ENCODE measurements around the gene TMPRSS4.
A peak's percentile ranks its signal among the peaks of the same experiment; 100 is the strongest.

The TMPRSS4 gene, protein sequence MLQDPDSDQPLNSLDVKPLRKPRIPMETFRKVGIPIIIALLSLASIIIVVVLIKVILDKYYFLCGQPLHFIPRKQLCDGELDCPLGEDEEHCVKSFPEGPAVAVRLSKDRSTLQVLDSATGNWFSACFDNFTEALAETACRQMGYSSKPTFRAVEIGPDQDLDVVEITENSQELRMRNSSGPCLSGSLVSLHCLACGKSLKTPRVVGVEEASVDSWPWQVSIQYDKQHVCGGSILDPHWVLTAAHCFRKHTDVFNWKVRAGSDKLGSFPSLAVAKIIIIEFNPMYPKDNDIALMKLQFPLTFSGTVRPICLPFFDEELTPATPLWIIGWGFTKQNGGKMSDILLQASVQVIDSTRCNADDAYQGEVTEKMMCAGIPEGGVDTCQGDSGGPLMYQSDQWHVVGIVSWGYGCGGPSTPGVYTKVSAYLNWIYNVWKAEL

DNA sequence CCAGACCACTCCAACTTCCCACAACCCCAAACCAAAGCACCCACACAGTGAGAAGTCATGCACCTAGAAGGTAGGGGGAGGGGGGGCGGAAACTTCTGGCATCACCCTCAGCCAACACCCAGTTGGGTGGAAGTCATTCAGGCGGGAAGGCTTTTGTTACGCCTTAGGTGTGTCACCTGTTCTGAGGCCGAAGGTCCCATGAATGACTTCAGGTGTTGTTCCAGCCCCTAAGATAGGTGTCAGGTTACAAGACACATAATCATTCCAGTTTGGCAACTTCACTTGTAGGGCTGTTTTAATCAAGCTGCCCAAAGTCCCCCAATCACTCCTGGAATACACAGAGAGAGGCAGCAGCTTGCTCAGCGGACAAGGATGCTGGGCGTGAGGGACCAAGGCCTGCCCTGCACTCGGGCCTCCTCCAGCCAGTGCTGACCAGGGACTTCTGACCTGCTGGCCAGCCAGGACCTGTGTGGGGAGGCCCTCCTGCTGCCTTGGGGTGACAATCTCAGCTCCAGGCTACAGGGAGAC, at the start of gene TMPRSS4:
Gene TMPRSS4 (plus strand): TSS at position 325 of the 528 bp plus-strand sequence. CDS start 225 bp downstream, outside the sequence.
- no peak for DNase-seq

DNA sequence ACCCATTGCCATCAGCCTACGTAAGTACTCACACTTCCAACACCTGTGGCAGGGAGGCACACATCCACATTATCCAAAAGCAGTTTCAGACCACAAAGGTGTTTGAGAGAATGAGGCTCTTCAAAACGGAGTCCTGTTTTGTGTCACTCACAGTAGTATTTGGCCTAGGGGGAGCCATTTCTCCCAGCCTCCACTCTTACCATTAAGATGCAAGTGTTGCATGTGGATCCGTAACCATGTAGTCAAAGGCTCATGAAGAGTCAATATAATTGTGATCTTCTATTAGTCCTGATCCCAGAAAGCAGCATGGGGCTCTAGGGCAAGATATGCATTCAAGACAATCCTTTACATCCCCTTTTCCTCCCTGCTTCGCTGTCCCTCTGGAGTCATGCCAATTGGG, 49.2 kb upstream of the TMPRSS4 start:
- no peak for DNase-seq

DNA sequence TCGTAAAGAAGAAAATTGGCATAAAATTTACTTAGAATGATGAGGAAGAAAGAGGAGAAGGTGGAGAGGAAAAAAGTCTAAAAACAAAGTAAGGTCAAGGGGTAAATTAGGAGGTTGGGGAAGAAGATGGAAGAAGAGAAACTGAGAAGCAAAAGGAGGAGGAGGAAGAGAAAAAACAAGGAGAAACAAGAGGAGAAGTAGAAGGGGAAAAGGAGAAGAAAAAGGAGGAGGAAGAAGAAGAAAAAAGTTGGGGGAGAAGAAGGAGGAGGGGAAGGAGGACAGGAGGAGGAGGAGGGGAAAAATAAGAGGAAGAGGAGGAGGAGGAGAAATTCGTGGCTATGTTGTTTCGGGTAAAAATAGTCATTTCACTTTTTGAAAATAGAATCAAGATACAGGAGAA, 48.3 kb upstream of the TMPRSS4 start:
- DNase-seq, result no peak

DNA sequence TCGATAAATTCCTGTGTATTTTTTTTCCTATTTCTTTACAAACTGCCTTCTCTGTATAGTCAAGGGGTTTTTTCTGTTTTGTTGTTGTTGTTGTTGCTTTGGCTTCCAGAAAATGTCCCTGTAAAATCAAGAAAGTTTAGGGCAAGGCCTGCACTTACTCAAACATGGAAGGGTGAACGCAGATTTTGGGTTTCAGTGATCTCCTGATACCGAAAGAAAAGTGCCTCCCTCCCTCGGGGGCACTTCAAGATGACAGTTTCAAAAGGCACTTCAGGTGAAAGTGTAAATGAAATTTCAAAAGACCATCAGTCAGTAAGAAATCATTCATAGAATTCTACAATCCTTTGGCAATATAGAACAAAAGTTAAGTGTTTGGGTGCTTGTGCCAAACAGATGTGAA, 43.4 kb upstream of the TMPRSS4 start:
- no peak for DNase-seq

DNA sequence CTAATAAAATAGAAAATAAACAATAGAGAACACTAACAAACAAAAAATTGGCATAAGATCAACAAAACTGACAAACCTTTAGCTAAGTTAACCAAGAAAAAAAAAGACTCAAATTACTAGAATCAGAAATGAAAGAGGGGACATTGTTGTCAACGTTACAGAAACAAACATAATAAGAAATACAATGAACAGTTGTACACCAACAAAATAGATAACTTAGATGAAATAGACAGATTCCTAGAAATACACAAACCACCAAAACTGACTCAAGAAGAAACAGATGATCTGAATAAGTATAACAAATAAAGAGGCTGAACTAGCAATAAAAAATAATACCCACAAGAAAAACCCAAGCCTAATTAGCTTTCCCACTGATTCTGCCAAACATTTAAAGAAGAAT, 34.7 kb upstream of the TMPRSS4 start:
- no peak for DNase-seq

DNA sequence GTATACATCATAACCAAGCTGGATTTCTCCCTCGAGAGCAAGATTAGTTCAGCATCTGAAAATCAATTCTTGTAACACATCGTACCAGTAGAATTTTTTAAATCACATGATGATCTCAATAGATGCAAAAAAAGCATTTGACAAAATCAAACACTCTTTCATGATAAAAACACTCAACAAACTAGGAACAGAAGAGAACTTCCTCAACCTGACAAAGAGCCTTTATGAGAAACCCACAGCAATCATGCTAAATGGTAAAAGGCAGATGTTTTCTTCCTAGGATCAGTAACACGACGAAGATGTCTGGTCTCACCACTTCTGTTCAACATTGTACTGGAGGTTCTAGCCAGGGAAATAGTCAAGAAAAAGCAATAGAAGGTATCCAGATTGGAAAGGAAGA, 34.1 kb upstream of the TMPRSS4 start:
- DNase-seq, result no peak

DNA sequence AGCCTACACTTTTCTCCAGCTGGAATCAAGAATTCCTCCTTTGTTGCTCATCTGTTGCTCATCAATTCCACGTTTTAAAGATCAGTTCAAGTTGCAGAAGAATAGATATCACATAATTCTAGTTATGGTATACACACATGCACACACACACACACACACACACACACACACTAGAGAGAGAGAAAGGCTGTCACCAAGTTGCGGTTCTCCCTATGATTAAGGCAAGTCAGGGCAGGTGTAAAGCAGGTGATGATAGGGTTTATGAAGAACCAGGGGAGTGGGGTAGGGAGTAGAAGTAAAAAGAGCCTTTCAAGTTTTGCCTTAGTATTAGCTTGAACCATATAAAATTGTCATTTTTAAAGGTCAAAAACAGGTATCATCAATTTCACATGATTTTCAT, 31.7 kb upstream of the TMPRSS4 start:
- no peak for DNase-seq

DNA sequence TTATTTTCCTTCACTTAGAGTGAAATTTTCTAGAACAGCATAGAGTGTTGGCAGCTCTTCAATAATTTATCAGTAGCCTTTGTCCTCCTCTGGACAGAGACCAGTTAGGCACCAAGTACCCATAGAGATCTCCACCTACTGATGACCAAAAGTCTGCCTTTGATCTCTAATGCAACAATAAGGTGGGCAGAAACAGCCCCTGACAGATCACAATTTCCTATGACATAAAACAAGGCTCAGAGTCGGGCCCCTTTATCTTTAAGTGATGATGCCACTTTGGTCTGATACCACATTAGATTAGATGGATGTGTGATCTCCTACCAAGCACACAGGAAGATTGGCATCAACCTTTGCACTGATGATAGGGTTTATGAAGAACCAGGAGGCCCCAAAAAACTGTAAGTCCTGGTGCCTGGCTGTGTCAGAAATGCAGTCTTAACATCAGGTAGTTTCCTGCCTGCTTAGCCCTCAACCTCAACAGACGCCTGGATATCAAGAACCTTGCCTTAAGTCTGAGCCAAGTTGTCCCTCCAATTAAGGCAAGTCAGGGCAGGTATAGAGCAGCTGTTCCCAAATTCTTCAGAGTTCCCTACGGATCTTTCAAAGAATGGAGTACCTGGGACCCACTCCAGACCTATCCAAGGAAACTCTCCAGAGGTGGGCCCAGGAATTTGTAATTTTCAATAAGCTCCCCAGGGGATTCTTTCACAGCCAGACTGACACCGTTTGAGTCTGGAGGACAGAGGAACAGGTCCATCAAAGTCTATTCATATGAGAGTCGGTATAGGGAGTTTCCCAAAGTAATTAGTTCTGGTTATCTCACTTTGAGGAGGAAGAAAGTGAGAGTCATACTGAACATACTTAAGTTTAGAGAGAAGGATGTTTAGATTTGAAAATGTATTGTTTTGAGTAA, 30.6 kb upstream of the TMPRSS4 start:
- DNase-seq, result peak; percentile 39

DNA sequence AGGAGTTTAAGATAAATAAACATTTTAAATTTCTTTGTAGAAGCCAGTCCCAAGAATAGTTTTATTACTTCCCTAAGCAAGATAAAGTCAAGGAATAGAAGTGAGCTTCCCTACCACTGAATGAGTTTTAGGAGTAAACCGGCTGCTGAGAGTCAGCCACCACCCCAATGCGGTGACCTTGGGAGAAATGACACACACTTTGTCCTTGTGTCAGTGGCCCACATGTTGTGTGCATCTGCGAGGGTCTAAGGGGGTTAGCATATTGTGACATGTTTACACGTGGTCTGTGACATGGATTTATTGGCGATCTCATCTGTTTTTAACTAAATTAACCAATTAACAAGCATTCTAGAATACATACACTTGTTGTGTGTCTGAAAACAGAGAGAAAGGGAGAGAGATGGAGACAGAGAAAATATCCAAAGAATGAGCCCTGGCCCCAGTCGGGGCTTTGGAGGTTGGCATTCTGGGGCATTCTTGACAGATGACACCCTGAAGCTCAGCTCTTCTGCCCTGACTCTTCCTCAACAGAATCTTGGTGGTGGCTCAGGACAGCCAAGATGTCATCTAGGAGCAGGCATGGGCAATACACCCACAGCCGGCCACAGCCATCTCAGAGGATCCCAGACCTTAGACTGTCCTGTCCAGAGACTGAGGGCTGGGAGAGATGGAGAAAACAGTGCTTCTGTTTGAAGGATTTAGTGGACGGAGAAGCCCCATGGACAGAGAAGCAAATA, 29.7 kb upstream of the TMPRSS4 start:
- no peak for DNase-seq

DNA sequence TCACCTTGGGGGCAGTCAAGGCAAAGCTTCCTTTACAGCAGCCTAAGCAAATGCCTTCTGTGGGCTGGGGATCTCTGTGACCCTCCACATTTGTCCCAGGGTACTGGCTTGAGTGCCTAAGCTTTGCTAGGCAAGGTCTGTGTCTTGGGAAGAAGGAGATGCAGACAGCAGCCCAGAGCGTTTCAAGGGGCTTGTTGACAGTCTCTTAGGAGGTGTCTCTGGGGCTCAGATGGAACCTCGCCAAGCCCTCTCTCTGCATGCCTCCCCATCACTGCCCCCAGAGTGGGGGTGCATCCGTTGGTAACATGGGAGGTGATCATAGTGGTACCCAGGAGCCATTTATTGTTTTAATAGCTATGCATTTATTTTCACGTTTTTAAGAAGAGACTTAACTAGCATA, 29.1 kb upstream of the TMPRSS4 start:
- DNase-seq, result no peak

DNA sequence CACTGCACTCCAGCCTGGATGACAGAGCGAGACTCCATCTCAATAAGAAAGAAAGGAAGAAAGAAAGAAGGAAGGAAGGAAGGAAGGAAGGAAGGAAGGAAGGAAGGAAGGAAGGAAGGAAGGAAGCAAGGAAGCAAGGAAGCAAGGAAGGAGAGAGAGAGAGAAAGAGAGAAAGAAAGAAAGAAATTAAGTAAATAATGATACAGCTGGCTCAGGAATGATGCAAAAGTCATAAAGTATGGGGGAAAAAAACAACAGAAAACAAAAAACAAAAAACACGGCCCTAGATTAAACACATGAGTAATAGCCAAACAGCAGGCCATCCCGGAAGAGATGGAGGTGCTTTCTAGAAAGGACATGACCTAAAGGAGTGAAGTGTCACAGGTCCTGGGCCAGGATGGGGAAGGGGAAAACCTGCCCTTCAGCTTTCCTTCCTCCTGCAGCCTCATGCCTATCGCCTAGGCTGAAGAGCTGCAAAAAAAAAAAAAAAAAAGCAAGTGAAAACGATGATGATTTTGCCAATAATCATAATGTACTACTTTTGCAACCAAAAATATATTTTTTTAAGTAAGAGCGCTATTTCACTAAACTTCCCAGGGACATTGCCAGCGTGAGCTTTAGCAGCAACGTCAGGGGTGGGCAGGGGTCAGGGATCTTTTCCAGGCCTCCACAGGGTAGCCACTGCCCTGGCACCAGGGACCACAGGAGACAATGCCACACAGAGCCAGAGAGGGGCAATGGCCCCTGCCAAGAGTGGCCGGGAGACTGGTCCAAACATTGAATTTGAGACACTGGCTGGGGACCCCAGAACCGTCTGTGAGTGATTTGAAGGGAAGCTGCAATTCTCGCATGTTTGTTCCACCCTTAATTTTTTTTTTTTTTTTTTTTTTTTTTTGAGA, 28.2 kb upstream of the TMPRSS4 start:
- DNase-seq, result no peak

DNA sequence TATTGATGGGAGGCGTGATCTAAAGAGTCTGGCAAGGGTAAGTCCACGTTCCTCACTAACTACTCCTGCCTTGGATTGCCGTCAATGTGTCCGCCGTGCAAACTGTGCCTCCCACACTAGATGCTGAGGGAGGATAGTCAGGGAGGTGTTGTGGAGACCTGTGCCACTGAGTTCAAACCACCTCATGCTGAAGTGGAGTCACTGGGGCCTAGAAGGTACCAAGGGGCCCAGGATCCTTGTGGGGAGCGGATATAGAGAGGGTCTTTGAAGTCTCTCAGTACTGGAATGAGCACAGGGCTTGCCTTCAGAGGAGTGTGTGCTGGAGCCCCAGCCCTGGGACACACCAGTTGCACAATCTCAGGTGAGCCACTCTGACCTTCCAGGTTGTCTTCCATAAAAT, 27.1 kb upstream of the TMPRSS4 start:
- no peak for DNase-seq

DNA sequence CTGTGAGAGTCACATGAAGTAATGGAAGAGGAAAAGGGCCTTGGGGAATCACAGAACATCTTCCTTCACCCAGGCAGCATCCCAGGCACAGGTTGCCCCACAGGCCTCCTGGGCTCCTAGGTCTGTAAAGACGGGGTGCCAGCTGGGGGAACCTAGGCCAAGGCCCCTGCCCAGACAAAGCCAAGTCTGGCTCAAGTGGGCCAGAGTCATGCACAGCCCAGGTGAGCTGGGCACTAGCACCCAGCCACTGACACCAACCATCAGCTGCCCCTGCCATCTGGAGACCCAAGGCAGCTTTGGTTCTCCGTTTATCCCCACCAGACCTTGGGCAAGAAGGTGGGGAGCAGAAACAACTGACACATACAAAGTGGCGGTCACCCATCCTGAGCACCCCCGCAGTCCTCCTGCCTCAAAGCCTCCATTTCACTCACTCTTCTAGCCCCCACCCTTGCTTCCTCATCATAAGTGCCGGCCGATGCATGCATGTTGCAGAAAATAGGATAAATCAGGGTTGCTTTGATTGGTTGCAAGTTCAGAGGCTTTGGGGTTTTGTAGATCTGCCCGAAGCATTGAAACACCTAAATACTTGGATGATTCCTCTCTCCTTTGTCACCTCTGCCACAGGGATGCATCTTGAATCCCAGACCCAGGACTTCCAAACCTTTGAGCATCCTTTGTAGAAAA, 26.5 kb upstream of the TMPRSS4 start:
- no peak for DNase-seq

DNA sequence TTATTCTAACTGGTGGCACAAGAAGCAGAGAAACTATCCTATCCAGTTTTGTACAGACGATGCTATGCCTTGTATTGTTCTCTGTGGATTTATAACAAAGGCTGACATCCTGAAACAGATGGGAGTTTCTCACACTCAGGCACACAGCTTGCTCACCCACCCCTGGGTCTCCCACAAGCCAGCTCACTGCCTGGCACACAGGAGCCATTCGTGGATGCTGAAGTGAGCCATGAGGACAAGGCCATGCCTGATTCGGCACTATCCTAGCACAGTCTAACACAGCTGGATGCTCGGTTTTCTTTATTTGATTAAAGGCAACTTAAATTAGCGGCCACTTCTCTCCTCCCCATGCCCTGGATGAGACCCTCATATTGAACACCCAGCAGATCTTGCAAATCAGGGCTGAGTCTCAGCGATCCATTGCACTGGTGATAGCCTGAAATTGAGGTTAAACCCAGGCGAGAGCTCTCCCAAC, 25.7 kb upstream of the TMPRSS4 start:
- no peak for DNase-seq

DNA sequence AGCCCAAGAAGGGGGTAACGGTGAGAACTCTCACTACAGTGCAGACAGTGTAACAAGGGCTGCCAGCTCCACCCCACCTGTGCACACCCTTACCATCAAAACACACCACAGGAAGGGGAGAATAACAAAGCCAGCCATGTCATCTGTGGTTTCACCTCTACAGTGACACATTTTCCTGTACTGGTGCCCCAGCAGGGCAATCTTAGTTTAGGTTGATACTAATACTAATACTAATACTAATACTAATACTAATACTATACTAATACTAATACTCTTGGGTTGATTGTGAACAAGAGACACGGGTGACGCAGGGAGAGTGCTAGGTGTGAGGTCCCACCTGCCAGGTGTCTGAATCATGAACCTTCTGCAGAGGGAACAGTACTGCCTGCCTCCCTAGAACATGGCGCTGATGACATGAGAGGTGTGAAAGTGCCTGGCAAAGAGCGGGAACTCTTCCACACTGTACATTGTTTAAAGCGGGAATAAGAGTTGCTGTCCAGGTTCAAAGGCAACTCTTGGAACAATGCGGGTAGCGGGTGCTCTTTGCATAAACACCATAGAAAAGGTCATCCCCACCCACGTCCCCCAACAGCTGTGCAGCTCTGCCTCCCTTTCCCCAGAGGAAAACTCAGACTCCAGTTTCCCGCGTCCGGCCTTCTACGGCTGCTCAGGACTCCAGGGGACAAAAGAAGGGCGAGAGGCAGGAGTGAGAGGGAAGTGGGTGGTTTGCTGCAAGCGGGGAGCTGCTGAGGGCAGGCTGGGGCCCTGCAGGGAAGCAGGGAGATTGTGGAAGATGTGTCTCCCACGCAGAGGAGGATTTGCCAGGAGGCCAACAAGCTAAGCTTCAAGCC, 25.0 kb upstream of the TMPRSS4 start:
- no peak for DNase-seq

DNA sequence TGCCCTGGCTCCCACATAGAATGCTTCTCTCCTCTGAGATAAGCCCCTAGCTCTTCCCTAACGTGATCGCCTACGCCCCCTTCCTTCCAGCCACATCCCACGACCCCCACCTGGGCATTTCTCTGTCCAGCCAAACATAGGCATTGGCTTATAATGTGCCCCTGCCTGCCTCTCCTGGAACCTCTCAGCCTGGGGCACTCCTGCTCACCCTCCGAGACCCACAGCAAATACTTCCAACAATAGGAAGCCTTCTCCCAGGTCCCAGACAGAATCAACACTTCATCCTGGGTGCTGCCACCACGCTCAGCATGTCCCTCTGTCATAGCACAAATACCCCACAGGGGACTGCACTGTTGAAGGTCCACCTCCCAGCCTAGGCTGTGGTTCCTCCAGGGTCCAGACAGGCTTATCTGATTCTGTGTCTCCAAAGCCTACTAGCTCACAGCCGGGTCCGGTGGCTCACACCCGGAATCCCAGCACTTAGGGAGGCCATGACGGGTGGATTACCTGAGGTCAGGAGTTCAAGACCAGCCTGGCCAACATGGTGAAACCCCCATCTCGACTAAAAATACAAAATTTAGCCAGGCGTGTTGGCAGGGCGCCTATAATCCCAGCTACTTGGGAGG, 24.2 kb upstream of the TMPRSS4 start:
- DNase-seq, result peak; percentile 15

DNA sequence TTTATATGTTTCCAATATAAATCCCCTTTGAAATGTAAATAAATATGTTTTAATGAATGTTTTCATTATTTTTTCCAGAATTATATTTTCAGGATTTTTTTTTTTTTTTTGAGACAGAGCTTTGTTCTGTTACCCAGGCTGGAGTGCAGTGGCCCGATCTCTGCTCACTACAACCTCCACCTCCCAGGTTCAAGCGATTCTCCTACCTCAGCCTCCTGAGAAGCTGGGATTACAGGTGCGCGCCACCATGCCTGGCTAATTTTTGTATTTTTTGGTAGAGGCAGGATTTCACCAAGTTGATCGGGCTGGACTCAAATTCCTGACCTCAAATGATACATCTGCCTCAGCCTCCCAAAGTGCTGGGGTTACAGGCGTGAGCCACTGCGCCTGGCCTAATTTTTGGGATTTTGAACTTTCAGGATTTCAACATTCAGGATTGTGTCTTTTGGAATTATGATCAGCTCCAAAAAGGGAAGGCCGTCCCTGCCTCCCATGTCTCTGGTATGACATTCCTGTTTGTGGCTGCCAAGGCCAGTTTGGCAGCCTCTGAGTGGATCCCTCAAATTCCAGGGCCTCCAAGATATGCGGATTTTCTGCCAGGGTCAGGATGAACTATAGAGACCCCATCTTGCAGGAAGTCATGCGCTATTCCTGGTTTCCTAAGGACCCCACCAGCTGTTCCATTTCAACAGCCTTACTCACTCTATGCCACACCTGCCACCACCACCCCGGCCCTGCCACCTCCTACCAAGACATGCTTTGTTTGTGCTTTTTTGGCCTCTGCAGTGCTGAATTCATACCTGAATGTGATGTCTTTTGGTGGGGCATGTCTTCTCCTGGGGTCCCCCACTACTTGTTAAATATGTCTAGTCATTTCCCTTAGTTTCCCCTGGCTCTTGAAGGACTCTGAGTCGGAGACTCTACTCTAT, 21.9 kb upstream of the TMPRSS4 start:
- no peak for DNase-seq

DNA sequence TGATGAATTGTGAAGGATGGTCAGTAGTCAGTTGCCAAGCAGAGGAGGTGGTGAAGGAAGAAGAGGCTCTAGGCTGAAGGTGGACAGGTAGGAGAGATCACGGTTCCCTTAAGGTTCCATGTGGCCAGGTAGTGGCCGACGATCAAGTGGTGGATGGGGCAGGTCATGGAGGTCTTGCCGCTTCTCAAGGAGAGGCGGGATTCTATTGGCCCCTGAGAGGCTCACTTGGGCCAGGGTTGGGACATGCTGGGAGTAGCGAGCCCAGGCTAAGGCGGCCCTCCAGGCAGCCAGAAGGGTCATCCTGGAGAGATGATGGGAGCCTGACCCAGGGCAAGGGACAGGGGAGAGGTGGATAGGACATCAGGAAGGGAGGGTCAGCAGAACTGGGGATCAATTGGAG, 20.9 kb upstream of the TMPRSS4 start:
- DNase-seq, result no peak

DNA sequence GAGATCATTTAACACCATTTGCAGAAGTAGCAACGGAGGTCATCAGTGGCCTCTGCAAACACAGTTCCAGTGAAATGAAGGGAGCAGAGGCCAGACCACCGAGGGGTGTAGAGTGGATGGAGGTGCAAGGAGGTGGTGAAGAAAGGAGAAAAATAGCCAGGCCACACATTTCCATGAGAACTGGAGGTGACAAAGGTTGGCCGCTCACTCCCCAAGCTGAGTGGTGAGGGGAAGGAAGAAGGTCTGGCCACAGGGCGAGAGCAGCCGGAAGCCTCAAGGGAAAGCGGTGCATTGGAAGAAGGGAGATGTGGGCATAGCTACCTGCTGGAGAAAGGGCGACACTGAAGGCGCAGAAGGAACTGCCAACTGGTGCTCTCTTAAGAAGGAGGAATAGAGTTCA, 20.1 kb upstream of the TMPRSS4 start:
- no peak for DNase-seq

Data from hematopoietic multipotent progenitor cell treated with erythropoietin and hydrocortisone succinate and interleukin-3 and kit ligand, for 4 days (in vitro differentiated cells).